ENCODE measurements around the gene LSM14A. TPM values are rescaled to one million over a fixed set of nuclear protein-coding genes. Genes with fewer than 3 reads are reported as not detected.

The LSM14A gene
- total and polyA plus RNA-seq, 9 of the 15 experiments (the other 6 are each of a cell fraction or from before 2014, with no cell fraction given): 19.5 to 150 (median 95.1) TPM

DNA sequence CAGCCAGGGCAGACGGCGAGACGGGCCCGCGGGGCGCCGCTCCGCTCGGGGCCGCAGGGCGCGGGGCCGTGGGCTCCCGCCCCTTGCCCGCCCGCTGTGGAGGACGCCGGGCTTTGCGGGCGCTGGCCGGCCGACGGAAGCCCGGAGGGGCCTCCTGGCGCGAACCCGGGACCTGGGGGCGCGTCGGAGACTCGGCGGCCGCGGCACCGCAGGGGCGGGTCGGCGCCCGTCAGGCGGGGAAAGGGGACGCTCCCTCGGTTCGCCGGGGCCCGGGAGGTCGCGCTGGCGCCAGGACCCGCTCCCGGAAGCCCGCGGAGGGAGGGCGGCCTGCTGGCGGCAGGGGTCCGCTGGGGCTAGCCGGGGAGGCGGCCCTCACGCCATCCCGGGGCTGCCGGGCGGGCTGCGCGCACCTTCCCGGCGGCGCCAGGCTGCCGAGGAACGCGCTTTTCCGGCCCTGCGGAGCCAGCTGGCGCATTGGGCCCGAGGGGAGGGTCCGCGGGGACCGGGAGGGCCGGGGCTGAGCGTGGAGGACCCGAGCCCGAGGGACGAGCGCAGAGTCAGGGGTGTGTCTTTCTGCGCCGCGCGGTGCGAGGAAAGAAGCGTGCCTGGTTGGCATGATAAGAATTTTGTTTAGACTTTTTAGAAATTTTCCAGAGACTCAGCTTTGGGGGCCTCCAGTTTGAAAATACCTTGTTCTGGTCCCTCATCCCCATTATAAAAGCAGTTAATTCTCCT is 82.6 kb downstream of the LSM14A start (continued):
- TF ChIP-seq, protein P1, sequence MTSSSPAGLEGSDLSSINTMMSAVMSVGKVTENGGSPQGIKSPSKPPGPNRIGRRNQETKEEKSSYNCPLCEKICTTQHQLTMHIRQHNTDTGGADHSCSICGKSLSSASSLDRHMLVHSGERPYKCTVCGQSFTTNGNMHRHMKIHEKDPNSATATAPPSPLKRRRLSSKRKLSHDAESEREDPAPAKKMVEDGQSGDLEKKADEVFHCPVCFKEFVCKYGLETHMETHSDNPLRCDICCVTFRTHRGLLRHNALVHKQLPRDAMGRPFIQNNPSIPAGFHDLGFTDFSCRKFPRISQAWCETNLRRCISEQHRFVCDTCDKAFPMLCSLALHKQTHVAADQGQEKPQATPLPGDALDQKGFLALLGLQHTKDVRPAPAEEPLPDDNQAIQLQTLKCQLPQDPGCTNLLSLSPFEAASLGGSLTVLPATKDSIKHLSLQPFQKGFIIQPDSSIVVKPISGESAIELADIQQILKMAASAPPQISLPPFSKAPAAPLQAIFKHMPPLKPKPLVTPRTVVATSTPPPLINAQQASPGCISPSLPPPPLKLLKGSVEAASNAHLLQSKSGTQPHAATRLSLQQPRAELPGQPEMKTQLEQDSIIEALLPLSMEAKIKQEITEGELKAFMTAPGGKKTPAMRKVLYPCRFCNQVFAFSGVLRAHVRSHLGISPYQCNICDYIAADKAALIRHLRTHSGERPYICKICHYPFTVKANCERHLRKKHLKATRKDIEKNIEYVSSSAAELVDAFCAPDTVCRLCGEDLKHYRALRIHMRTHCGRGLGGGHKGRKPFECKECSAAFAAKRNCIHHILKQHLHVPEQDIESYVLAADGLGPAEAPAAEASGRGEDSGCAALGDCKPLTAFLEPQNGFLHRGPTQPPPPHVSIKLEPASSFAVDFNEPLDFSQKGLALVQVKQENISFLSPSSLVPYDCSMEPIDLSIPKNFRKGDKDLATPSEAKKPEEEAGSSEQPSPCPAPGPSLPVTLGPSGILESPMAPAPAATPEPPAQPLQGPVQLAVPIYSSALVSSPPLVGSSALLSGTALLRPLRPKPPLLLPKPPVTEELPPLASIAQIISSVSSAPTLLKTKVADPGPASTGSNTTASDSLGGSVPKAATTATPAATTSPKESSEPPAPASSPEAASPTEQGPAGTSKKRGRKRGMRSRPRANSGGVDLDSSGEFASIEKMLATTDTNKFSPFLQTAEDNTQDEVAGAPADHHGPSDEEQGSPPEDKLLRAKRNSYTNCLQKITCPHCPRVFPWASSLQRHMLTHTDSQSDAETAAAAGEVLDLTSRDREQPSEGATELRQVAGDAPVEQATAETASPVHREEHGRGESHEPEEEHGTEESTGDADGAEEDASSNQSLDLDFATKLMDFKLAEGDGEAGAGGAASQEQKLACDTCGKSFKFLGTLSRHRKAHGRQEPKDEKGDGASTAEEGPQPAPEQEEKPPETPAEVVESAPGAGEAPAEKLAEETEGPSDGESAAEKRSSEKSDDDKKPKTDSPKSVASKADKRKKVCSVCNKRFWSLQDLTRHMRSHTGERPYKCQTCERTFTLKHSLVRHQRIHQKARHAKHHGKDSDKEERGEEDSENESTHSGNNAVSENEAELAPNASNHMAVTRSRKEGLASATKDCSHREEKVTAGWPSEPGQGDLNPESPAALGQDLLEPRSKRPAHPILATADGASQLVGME (CRISPR knock-in tag; IDR thresholded peaks at IDR 0.05): no peak
- TF ChIP-seq ELF4 (CRISPR knock-in tag; IDR thresholded peaks at IDR 0.05) (no peak), SMAD2 (IDR thresholded peaks at IDR 0.05; ENCODE audit: low read depth, low read length) (no peak), MXD1 (CRISPR knock-in tag; IDR thresholded peaks at IDR 0.05; ENCODE audit: borderline replicate concordance, poor library complexity, severe bottlenecking) (no peak), HDAC8 (tag; IDR thresholded peaks at IDR 0.05) (no peak), SFPQ (IDR thresholded peaks at IDR 0.05; ENCODE audit: low read depth, low read length) (no peak), DDX20 (tag; IDR thresholded peaks at IDR 0.05; ENCODE audit: low read depth) (no peak), LEF1 (IDR thresholded peaks at IDR 0.05) (no peak), KDM1A (IDR thresholded peaks at IDR 0.05) (no peak), CBX8 (IDR thresholded peaks at IDR 0.05; ENCODE audit: borderline replicate concordance, extremely low read depth, low read depth, low read length, poor library complexity, severe bottlenecking) (no peak), ETV1 (tag; conservative IDR thresholded peaks at IDR 0.05; ENCODE audit: low read depth) (no peak), ZNF445 (CRISPR knock-in tag; IDR thresholded peaks at IDR 0.05; ENCODE audit: low read depth) (no peak), HDGF (IDR thresholded peaks at IDR 0.05) (no peak), KAT8 (IDR thresholded peaks at IDR 0.05; ENCODE audit: low read depth) (no peak), NFE2 (IDR thresholded peaks at IDR 0.05; ENCODE audit: low read depth) (no peak), XRCC3 (IDR thresholded peaks at IDR 0.05) (no peak), SIN3A (IDR thresholded peaks at IDR 0.05; ENCODE audit: borderline replicate concordance in 2 of 2, control insufficient read depth in 1 of 2, low read depth in 2 of 2, low read length in 2 of 2) (peak; percentile 20 to 63; a peak in 2 of 4 replicates)

Measured in K562 (cell line).